ENCODE results near the gene C1QTNF1.

Gene C1QTNF1

DNA sequence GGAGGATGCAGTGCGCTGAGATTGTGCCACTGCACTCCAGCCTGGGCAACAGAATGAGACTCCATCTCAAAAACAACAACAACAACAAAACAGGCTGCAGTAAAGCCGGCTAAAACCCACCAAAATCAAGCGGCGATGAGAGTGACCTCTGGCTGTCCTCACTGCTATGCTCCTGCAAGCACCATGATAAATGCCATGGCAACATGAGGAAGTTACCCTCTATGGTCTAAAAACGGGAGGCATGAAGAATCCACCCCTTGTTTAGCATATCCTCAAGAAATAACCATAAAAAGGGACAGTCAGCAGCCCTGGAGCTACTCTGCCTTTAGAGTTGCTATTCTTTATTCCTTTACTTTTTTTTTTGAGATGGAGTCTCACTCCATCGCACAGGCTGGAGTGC lies 35.8 kb upstream of the C1QTNF1 start:
- H3K27ac ChIP-seq (replicated peaks): no peak overlapping the region
- TF ChIP-seq GABPA (IDR thresholded peaks at IDR 0.05; ENCODE audit: low read depth): no peak
- TF ChIP-seq, protein P1, sequence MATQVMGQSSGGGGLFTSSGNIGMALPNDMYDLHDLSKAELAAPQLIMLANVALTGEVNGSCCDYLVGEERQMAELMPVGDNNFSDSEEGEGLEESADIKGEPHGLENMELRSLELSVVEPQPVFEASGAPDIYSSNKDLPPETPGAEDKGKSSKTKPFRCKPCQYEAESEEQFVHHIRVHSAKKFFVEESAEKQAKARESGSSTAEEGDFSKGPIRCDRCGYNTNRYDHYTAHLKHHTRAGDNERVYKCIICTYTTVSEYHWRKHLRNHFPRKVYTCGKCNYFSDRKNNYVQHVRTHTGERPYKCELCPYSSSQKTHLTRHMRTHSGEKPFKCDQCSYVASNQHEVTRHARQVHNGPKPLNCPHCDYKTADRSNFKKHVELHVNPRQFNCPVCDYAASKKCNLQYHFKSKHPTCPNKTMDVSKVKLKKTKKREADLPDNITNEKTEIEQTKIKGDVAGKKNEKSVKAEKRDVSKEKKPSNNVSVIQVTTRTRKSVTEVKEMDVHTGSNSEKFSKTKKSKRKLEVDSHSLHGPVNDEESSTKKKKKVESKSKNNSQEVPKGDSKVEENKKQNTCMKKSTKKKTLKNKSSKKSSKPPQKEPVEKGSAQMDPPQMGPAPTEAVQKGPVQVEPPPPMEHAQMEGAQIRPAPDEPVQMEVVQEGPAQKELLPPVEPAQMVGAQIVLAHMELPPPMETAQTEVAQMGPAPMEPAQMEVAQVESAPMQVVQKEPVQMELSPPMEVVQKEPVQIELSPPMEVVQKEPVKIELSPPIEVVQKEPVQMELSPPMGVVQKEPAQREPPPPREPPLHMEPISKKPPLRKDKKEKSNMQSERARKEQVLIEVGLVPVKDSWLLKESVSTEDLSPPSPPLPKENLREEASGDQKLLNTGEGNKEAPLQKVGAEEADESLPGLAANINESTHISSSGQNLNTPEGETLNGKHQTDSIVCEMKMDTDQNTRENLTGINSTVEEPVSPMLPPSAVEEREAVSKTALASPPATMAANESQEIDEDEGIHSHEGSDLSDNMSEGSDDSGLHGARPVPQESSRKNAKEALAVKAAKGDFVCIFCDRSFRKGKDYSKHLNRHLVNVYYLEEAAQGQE (IDR thresholded peaks at IDR 0.05; ENCODE audit: insufficient replicate concordance, low read depth): no peak
- no peak for TF ChIP-seq SPI1 (IDR thresholded peaks at IDR 0.05; ENCODE audit: borderline replicate concordance, low read depth)
- TF ChIP-seq POLR2AphosphoS5 (IDR thresholded peaks at IDR 0.05; ENCODE audit: low read depth): no peak
- TF ChIP-seq, protein P2, sequence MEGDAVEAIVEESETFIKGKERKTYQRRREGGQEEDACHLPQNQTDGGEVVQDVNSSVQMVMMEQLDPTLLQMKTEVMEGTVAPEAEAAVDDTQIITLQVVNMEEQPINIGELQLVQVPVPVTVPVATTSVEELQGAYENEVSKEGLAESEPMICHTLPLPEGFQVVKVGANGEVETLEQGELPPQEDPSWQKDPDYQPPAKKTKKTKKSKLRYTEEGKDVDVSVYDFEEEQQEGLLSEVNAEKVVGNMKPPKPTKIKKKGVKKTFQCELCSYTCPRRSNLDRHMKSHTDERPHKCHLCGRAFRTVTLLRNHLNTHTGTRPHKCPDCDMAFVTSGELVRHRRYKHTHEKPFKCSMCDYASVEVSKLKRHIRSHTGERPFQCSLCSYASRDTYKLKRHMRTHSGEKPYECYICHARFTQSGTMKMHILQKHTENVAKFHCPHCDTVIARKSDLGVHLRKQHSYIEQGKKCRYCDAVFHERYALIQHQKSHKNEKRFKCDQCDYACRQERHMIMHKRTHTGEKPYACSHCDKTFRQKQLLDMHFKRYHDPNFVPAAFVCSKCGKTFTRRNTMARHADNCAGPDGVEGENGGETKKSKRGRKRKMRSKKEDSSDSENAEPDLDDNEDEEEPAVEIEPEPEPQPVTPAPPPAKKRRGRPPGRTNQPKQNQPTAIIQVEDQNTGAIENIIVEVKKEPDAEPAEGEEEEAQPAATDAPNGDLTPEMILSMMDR (IDR thresholded peaks at IDR 0.05; ENCODE audit: insufficient read depth, low read length): no peak
- H3K27me3 ChIP-seq (ENCODE audit: insufficient read depth, poor library complexity, severe bottlenecking): no peaks in the 10 kb centered on the region
- no peak for DNase-seq (ENCODE audit: low read depth in 1 of 2, low spot score in 1 of 2)
- no peak overlapping the region for H3K4me3 ChIP-seq (replicated peaks; ENCODE audit: insufficient read depth, low read length)

DNA sequence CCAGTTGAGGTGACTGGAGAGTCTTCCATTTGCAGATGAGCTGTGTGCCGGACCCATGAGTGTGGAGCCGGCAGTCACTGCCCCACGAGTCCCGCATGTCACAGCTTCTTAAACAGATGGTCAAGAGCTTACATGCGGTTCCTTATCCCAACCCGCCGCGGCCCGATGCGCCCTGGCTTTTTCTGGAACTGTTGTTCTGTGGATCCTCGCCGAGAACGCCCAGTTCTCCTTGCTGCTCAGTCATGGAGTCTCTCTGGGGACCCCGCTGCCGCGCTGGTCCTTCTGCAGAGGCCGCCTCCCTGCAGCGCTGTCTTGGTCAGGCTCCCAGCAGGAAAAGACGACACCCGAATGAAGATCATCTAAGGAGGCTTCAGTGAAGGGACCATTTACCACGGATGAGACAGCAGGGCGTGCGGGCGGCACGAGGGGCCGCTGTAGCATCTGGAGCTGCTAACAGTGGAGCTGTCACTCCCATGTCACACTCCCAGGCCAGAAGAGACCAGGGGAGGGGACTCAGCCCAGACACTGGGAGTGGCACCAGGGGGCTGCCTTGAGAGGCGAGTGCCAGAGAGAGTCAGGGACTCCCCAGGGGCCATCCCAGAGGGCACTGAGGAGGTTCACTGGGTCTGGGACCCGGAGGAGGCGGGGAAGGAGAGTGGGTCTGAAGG lies 33.5 kb upstream of the C1QTNF1 start:
- TF ChIP-seq SPI1 (IDR thresholded peaks at IDR 0.05; ENCODE audit: borderline replicate concordance, low read depth): no peak
- TF ChIP-seq, protein P1 (IDR thresholded peaks at IDR 0.05; ENCODE audit: insufficient replicate concordance, low read depth): no peak
- TF ChIP-seq POLR2AphosphoS5 (IDR thresholded peaks at IDR 0.05; ENCODE audit: low read depth): no peak
- TF ChIP-seq, protein P2 (IDR thresholded peaks at IDR 0.05; ENCODE audit: insufficient read depth, low read length): no peak
- TF ChIP-seq GABPA (IDR thresholded peaks at IDR 0.05; ENCODE audit: low read depth): no peak
- no peak for DNase-seq (ENCODE audit: low read depth in 1 of 2, low spot score in 1 of 2)

DNA sequence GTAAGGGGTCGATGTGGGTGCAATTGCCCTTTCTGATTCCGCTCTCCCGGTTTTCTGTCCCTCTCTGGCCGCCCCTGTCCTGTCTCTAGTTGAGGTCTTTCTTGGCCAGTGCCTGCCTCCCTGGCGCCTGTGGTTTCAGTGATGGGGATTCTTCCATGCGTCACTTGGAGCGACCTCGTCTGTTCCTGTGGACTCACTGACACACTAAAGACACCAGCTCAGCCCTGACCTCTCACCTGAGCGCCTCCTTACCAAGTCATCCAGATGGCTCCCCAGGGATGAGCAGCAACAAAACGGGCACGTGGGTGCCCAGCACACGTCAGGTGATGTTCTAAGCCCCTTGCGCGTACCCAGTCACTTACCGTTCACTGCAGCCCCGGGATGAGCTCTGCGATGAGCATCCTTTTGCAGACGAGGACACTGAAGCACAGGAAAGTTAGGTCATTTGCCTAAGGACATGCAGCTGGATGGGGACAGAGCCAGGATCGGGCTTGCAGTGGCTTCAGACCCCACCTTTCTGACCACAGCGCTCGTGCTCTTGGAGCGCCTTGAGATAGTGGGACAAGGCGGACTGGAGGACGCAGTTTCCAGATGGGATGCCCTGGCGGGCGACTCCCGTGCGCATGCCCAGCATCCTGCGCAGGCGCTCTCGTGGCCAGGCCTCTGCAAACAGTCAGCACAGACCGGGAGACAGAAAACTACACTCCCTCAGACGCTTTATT lies 32.8 kb upstream of the C1QTNF1 start:
- no peak for DNase-seq (ENCODE audit: low read depth in 1 of 2, low spot score in 1 of 2)
- Histone ChIP-seq H3K27ac (replicated peaks) (no peak overlapping the region), H3K4me3 (replicated peaks; ENCODE audit: insufficient read depth, low read length) (no peak overlapping the region), H3K27me3 (ENCODE audit: insufficient read depth, poor library complexity, severe bottlenecking) (no peaks in the 10 kb centered on the region)
- TF ChIP-seq, protein P2 (IDR thresholded peaks at IDR 0.05; ENCODE audit: insufficient read depth, low read length): no peak
- no peak for TF ChIP-seq GABPA (IDR thresholded peaks at IDR 0.05; ENCODE audit: low read depth)
- TF ChIP-seq SPI1 (IDR thresholded peaks at IDR 0.05; ENCODE audit: borderline replicate concordance, low read depth): no peak
- no peak for TF ChIP-seq POLR2AphosphoS5 (IDR thresholded peaks at IDR 0.05; ENCODE audit: low read depth)
- TF ChIP-seq, protein P1 (IDR thresholded peaks at IDR 0.05; ENCODE audit: insufficient replicate concordance, low read depth): no peak

More for the DNA sequence above, 33.5 kb upstream of the C1QTNF1 start:
- no peaks in the 10 kb centered on the region for H3K27me3 ChIP-seq (ENCODE audit: insufficient read depth, poor library complexity, severe bottlenecking)
- no peak overlapping the region for H3K27ac ChIP-seq (replicated peaks)
- H3K4me3 ChIP-seq (replicated peaks; ENCODE audit: insufficient read depth, low read length): no peak overlapping the region
